DND-41 (cell line): ENCODE results near the gene NFASC.

Source experiments
- ATAC-seq: fragments of 200-7000 bp; cut with Tn5 transposase; 3 replicates; pipeline ENCODE4 v1.9.1; 2021; ENCODE audit warnings: low read depth; ENCODE audit not compliant: insufficient read depth
- DNase-seq: peaks from one replicate; pipeline ENCODE4 v3.0.0-alpha.2; 2020
- H2AFZ ChIP-seq: 2 replicates; pipeline ENCODE4 v1.6.0; 2012; ENCODE audit warnings: low read depth, low read length
- H3K27ac ChIP-seq: 2 replicates; pipeline ENCODE4 v1.5.1; 2012; ENCODE audit warnings: low read length, inconsistent platforms
- H3K27me3 ChIP-seq: fragments of 200-600 bp; sonication (generic); 2 replicates; pipeline ENCODE4 v1.6.0; 2012; ENCODE audit warnings: low read length, mild to moderate bottlenecking, inconsistent platforms; ENCODE audit not compliant: insufficient read depth, poor library complexity
- H3K36me3 ChIP-seq: 2 replicates; pipeline ENCODE4 v1.5.1; 2012; ENCODE audit warnings: low read length, inconsistent platforms; ENCODE audit not compliant: insufficient read depth
- H3K4me1 ChIP-seq: 2 replicates; pipeline ENCODE4 v1.5.1; 2012; ENCODE audit warnings: mild to moderate bottlenecking, low read length; ENCODE audit not compliant: insufficient read depth
- H3K4me2 ChIP-seq: 2 replicates; pipeline ENCODE4 v1.6.0; 2012; ENCODE audit warnings: mild to moderate bottlenecking, moderate library complexity, low read length, inconsistent platforms; ENCODE audit not compliant: insufficient read depth
- H3K4me3 ChIP-seq, 2 experiments: fragments of 200-600 bp in 1 of 2; shearing (Covaris generic) in 1 of 2; 2 replicates each; pipeline ENCODE4 v1.5.1; 2012 to 2016; ENCODE audit warnings: inconsistent platforms in 2 of 2, low read length in 2 of 2, mild to moderate bottlenecking in 2 of 2, low read depth in 1 of 2, moderate library complexity in 1 of 2
- H3K79me2 ChIP-seq: 2 replicates; pipeline ENCODE4 v1.6.0; 2012; ENCODE audit warnings: low read length, inconsistent platforms; ENCODE audit not compliant: insufficient read depth
- H3K9ac ChIP-seq: 2 replicates; pipeline ENCODE4 v1.6.0; 2012; ENCODE audit warnings: low read depth, mild to moderate bottlenecking, inconsistent platforms, low read length, moderate library complexity
- H3K9me3 ChIP-seq: 2 replicates; pipeline ENCODE4 v1.5.1; 2012; ENCODE audit warnings: low read length, moderate library complexity, mild to moderate bottlenecking, inconsistent platforms; ENCODE audit not compliant: insufficient read depth, severe bottlenecking
- H4K20me1 ChIP-seq: 2 replicates; pipeline ENCODE4 v1.6.0; 2012; ENCODE audit warnings: low read length; ENCODE audit not compliant: insufficient read depth
- EZH2 ChIP-seq: IDR thresholded peaks from 3 replicates; pipeline ENCODE4 v1.6.1; 2012; ENCODE audit warnings: borderline replicate concordance, low read depth, mild to moderate bottlenecking, moderate library complexity, low read length, inconsistent platforms; ENCODE audit not compliant: severe bottlenecking
- TF ChIP-seq, protein P1 (sequence below): IDR thresholded peaks from 2 replicates; pipeline ENCODE4 v1.5.1; 2012; ENCODE audit warnings: borderline replicate concordance, low read length, moderate library complexity, mild to moderate bottlenecking; ENCODE audit not compliant: poor library complexity, severe bottlenecking; ENCODE audit errors: extremely low read depth

NFASC gene

DNA sequence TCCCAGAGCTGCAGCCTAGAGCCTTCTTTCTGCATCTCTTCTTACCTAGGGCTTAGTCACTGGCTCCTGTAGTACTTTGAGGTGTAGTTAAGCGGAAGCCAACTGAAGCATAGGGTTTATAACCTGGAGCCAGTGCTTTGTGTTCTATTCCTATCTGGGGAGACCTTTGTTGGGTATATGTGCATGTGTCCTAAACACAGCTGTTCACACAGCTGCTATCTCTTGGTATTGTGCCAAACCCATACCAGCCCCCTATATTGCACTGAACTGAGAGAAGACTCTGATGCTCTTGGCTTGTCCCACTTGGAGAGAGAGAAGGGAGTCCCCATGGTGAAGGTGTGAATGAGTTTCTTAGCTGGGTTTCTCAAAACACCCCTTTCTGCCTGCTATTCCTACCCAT, 17.2 kb upstream of the NFASC start:
- H3K27me3 ChIP-seq, result no peaks in the 10 kb centered on the region
- H3K4me3 ChIP-seq, result no peak overlapping the region
- no peak overlapping the region for H3K9ac ChIP-seq
- H3K9me3 ChIP-seq, result no peaks in the 10 kb centered on the region
- H4K20me1 ChIP-seq, result peaks cover 2% of the 10 kb centered on the region; the same call in 1 of the 2 replicates
- H2AFZ ChIP-seq, result no peak overlapping the region
- TF ChIP-seq EZH2, result no peak
- TF ChIP-seq, protein P1, sequence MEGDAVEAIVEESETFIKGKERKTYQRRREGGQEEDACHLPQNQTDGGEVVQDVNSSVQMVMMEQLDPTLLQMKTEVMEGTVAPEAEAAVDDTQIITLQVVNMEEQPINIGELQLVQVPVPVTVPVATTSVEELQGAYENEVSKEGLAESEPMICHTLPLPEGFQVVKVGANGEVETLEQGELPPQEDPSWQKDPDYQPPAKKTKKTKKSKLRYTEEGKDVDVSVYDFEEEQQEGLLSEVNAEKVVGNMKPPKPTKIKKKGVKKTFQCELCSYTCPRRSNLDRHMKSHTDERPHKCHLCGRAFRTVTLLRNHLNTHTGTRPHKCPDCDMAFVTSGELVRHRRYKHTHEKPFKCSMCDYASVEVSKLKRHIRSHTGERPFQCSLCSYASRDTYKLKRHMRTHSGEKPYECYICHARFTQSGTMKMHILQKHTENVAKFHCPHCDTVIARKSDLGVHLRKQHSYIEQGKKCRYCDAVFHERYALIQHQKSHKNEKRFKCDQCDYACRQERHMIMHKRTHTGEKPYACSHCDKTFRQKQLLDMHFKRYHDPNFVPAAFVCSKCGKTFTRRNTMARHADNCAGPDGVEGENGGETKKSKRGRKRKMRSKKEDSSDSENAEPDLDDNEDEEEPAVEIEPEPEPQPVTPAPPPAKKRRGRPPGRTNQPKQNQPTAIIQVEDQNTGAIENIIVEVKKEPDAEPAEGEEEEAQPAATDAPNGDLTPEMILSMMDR, result no peak
- DNase-seq (no peak), ATAC-seq (no peak)
- no peak overlapping the region for H3K4me2 ChIP-seq
- H3K79me2 ChIP-seq, result no peaks in the 10 kb centered on the region
- no peaks in the 10 kb centered on the region for H3K36me3 ChIP-seq
- H3K27ac ChIP-seq, result no peak overlapping the region
- H3K4me1 ChIP-seq, result no peaks in the 10 kb centered on the region

DNA sequence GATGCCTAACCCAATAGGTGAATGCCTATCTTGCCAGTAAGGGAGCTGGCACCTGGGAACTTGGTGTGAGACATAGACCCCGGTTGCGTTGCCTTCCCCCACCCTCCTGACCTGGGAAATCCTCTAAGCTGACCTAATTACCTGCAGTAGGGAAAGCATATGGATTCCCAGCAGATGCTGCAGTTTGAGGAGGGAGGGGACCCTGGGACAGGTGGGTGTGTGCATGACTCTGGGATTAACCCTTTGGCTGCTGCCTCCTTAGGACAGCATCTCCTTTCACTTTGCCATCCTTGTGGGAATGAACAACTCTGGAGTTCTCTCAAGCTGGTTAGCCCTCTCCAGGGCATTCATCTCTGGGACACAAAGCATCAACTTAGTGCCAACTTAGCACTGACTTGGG, 16.4 kb upstream of the NFASC start:
- no peaks in the 10 kb centered on the region for H3K79me2 ChIP-seq
- H3K4me3 ChIP-seq, result no peak overlapping the region
- H4K20me1 ChIP-seq, result peaks cover 2% of the 10 kb centered on the region; the same call in 1 of the 2 replicates
- ATAC-seq (no peak), DNase-seq (no peak)
- no peak overlapping the region for H2AFZ ChIP-seq
- TF ChIP-seq EZH2, result no peak
- TF ChIP-seq, protein P1, result no peak
- no peaks in the 10 kb centered on the region for H3K27me3 ChIP-seq
- no peak overlapping the region for H3K27ac ChIP-seq
- no peak overlapping the region for H3K9ac ChIP-seq
- no peaks in the 10 kb centered on the region for H3K4me1 ChIP-seq
- no peak overlapping the region for H3K4me2 ChIP-seq
- no peaks in the 10 kb centered on the region for H3K36me3 ChIP-seq
- no peaks in the 10 kb centered on the region for H3K9me3 ChIP-seq

DNA sequence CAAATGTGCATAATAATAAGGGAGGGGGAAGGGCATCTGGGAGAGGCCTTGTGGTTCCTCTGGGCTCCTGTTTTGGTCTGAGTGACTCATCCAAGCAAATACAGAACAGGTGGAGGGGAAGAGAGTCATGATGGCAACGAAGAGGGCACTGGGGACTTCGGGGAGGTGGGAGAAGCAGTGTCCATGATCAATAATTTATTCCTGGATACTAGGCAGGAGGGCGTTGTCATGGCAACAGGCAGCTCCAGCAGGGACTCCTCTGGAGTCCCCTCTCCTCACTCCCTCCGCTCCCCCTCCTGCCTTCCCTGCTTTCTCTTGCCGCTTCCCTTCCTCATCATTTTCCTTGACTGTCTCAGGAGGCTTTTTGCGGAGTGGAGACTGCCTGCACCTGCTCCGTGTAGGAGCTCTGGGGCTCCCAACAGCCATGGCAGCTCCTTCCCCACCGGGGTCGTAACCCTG, 12.3 kb upstream of the NFASC start:
- peaks cover 2% of the 10 kb centered on the region; the same call in 1 of the 2 replicates for H4K20me1 ChIP-seq
- no peak for DNase-seq
- H3K9ac ChIP-seq, result no peak overlapping the region
- no peak overlapping the region for H3K4me2 ChIP-seq
- no peak overlapping the region for H3K4me3 ChIP-seq
- no peaks in the 10 kb centered on the region for H3K36me3 ChIP-seq
- no peak for TF ChIP-seq EZH2
- no peaks in the 10 kb centered on the region for H3K79me2 ChIP-seq
- no peaks in the 10 kb centered on the region for H3K4me1 ChIP-seq
- H3K9me3 ChIP-seq, result no peaks in the 10 kb centered on the region
- H3K27me3 ChIP-seq, result no peaks in the 10 kb centered on the region
- no peak overlapping the region for H2AFZ ChIP-seq
- H3K27ac ChIP-seq, result no peak overlapping the region
- no peak for ATAC-seq

DNA sequence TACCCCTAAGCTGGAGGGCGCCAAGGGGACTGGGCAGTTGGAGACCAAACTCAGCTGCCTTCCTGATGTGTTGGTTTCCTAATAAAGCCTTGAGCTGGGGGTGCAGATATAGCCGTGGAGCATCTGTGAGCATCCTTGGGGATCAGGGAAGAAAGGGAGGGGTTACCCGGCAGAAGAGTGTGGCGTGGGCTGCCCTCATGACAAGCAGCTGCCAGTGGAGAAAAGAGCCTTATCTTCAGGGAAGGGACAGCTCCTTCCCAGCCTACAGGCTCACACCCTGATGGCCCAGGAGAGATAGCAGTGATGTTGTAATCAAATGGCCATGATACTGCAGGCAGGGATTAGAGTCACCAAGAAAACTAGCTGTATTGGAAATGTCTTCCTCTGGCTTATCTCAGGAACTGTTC, 10.8 kb upstream of the NFASC start:
- no peak overlapping the region for H3K4me2 ChIP-seq
- no peak overlapping the region for H3K4me3 ChIP-seq
- ATAC-seq, result no peak
- TF ChIP-seq, protein P1, result no peak
- no peak for TF ChIP-seq EZH2
- no peak overlapping the region for H2AFZ ChIP-seq
- H4K20me1 ChIP-seq, result peaks cover 2% of the 10 kb centered on the region; the same call in 1 of the 2 replicates
- H3K4me1 ChIP-seq, result no peaks in the 10 kb centered on the region
- no peaks in the 10 kb centered on the region for H3K27me3 ChIP-seq
- no peak overlapping the region for H3K27ac ChIP-seq
- DNase-seq, result no peak
- no peaks in the 10 kb centered on the region for H3K36me3 ChIP-seq
- H3K9ac ChIP-seq, result no peak overlapping the region
- no peaks in the 10 kb centered on the region for H3K79me2 ChIP-seq
- H3K9me3 ChIP-seq, result no peaks in the 10 kb centered on the region
